Brain microvascular endothelial cell (primary cell): ENCODE results near the gene CACNA1H.

Source experiments
- DNase-seq: peaks from one replicate; pipeline ENCODE4 v3.0.0-alpha.2; 2020
- H3K27ac ChIP-seq: fragments of 250-450 bp; sonication (Bioruptor Pico); 2 replicates; pipeline ENCODE4 v1.5.1; 2020; ENCODE audit warnings: mild to moderate bottlenecking, moderate library complexity
- H3K27me3 ChIP-seq: fragments of 250-450 bp; sonication (Bioruptor Pico); replicated peaks from 2 replicates; pipeline ENCODE4 v1.5.1; 2020; ENCODE audit warnings: mild to moderate bottlenecking
- H3K36me3 ChIP-seq: fragments of 250-450 bp; sonication (Bioruptor Pico); replicated peaks from 2 replicates; pipeline ENCODE4 v1.5.1; 2020; ENCODE audit warnings: mild to moderate bottlenecking
- H3K4me3 ChIP-seq: 2 replicates; pipeline ENCODE4 v1.5.1; 2011; ENCODE audit warnings: low read depth, mild to moderate bottlenecking, control low read depth, low read length, moderate library complexity
- CTCF ChIP-seq: IDR thresholded peaks from 2 replicates; pipeline ENCODE4 v1.5.1; 2011; ENCODE audit warnings: low read depth, mild to moderate bottlenecking, moderate library complexity, low read length, control low read depth, inconsistent platforms; ENCODE audit errors: missing control alignments
- in situ Hi-C: cut with HindIII; loops from 2 replicates; pipeline ENCODE4 v1.10.0; 2017; ENCODE audit warnings: low sequenced_read_pairs, low pct_ligation_motif_present

The CACNA1H gene

GRCh38 chr16:1141191-1141590 lies 11.7 kb upstream of the CACNA1H start:
- Histone ChIP-seq H3K27me3 (no peaks in the 10 kb centered on the region), H3K4me3 (no peak overlapping the region), H3K36me3 (no peaks in the 10 kb centered on the region), H3K27ac (no peak overlapping the region)
- no peak for TF ChIP-seq CTCF
- in situ Hi-C loops: no loop called here
- no peak for DNase-seq

- no peaks in the 10 kb centered on the region for H3K27me3 ChIP-seq
Observed at GRCh38 chr16:1141716-1142115, 11.2 kb upstream of the CACNA1H start.

GRCh38 chr16:1142911-1143310 lies 10.0 kb upstream of the CACNA1H start:
- H3K27me3 ChIP-seq: no peaks in the 10 kb centered on the region
- in situ Hi-C loops: no loop called here
- DNase-seq: no peak
- TF ChIP-seq CTCF: no peak
- H3K27ac ChIP-seq: no peak overlapping the region
- H3K4me3 ChIP-seq: no peak overlapping the region
- no peaks in the 10 kb centered on the region for H3K36me3 ChIP-seq

More at GRCh38 chr16:1141716-1142115, 11.2 kb upstream of the CACNA1H start:
- TF ChIP-seq CTCF: no peak
- H3K36me3 ChIP-seq: no peaks in the 10 kb centered on the region
- in situ Hi-C loops: no loop called here
- no peak overlapping the region for H3K4me3 ChIP-seq
- DNase-seq: no peak
- H3K27ac ChIP-seq: no peak overlapping the region

GRCh38 chr16:1143761-1144450 lies 9.0 kb upstream of the CACNA1H start:
- H3K27ac ChIP-seq: no peak overlapping the region
- no peaks in the 10 kb centered on the region for H3K27me3 ChIP-seq
- no peaks in the 10 kb centered on the region for H3K36me3 ChIP-seq
- in situ Hi-C loops: no loop called here
- TF ChIP-seq CTCF: no peak
- no peak for DNase-seq
- no peak overlapping the region for H3K4me3 ChIP-seq

GRCh38 chr16:1144476-1145382 lies 8.2 kb upstream of the CACNA1H start:
- Histone ChIP-seq H3K27ac (no peak overlapping the region), H3K36me3 (no peaks in the 10 kb centered on the region), H3K27me3 (no peaks in the 10 kb centered on the region), H3K4me3 (no peak overlapping the region)
- in situ Hi-C loops: no loop called here
- no peak for TF ChIP-seq CTCF
- no peak for DNase-seq
